ENCODE data around the gene EHD1.

GRCh38 chr11:64802370-64803157 lies 75.9 kb downstream of the EHD1 start:
- TF ChIP-seq SIN3B (IDR thresholded peaks at IDR 0.05; ENCODE audit: low read depth) (no peak), BRCA1 (IDR thresholded peaks at IDR 0.05) (no peak), BRCA1 (CRISPR knock-in tag; IDR thresholded peaks at IDR 0.05) (no peak), XRCC3 (IDR thresholded peaks at IDR 0.05) (no peak), CTCF (IDR thresholded peaks at IDR 0.05 in 2 of 3, conservative IDR thresholded peaks at IDR 0.05 in 1 of 3; ENCODE audit: insufficient read depth in 2 of 3, low read depth in 1 of 3, low read length in 3 of 3) (no peak), ZNF408 (CRISPR knock-in tag; IDR thresholded peaks at IDR 0.05; ENCODE audit: low read depth) (no peak), POLR2A (conservative IDR thresholded peaks at IDR 0.05) (no peak), MGA (IDR thresholded peaks at IDR 0.05) (no peak)

Measured in K562 (cell line).